ENCODE results near the gene EIF1. TPM values are rescaled to one million over a fixed set of nuclear protein-coding genes. Genes with fewer than 3 reads are reported as not detected.

Gene EIF1
- total and polyA plus RNA-seq, 2 donors (not counting 3 experiments of a cell fraction or from before 2014, with no cell fraction given), result 168 to 814 TPM

- DNase-seq (ENCODE audit: low read depth, low spot score), result no peak
- Histone ChIP-seq H3K36me3 (ENCODE audit: control insufficient read depth in 2 of 2, extremely low read depth in 1 of 2, insufficient read depth in 2 of 2, low read length in 2 of 2) (peaks cover 14 to 16% of the 10 kb centered on the region in 2 experiments), H4K20me1 (replicated peaks; ENCODE audit: control insufficient read depth, extremely low read depth, insufficient read depth, low read length) (peaks cover 11% of the 10 kb centered on the region), H3K9ac (replicated peaks; ENCODE audit: extremely low read depth, insufficient read depth, low read length) (no peak overlapping the region), H3K9me3 (replicated peaks; ENCODE audit: control insufficient read depth, insufficient read depth, low read length) (no peaks in the 10 kb centered on the region), H3K4me2 (ENCODE audit: insufficient read depth, low read length) (no peak overlapping the region), H3K79me2 (ENCODE audit: control insufficient read depth, insufficient read depth, low read length) (peaks cover 21% of the 10 kb centered on the region), H2AFZ (ENCODE audit: low read depth, low read length) (no peak overlapping the region), H3K9me1 (replicated peaks; ENCODE audit: control insufficient read depth, extremely low read depth, insufficient read depth, low read length) (no peaks in the 10 kb centered on the region), H3K4me1 (ENCODE audit: control insufficient read depth, extremely low read depth, insufficient read depth, low read length) (peaks cover 20% of the 10 kb centered on the region), H3K27ac (ENCODE audit: insufficient read depth, low read depth, low read length) (no peak overlapping the region), H3K27me3 (ENCODE audit: control insufficient read depth in 2 of 2, insufficient read depth in 2 of 2, low read length in 2 of 2) (peaks cover 0 to 3% of the 10 kb centered on the region in 2 experiments), H3K4me3 (replicated peaks in 1 of 3; ENCODE audit: insufficient read depth in 1 of 3, low read depth in 1 of 3, low read length in 3 of 3) (no peak overlapping the region)
- ChIA-PET POLR2A (no interaction called here), CTCF (no interaction called here)
- TF ChIP-seq MAX (IDR thresholded peaks at IDR 0.05; ENCODE audit: insufficient read depth, insufficient read length) (no peak), POLR2AphosphoS5 (IDR thresholded peaks at IDR 0.05; ENCODE audit: insufficient read depth, low read depth, low read length) (no peak), FOS (IDR thresholded peaks at IDR 0.05; ENCODE audit: borderline replicate concordance, insufficient read depth, low read length) (no peak), MYC (IDR thresholded peaks at IDR 0.05; ENCODE audit: low read depth, low read length) (no peak)
- intact Hi-C loops (cut with micrococcal nuclease), result no loop called here
- BruUV-seq (replicated peaks), result no TSS peak
- no peak for FAIRE-seq
- dilution Hi-C loops (cut with MboI; ENCODE audit: extremely low pct_ligation_motif_present, low sequenced_read_pairs), result no loop called here
These were observed 2.4 kb upstream of the EIF1 start for GRCh38 chr17:41686281-41686680.

GRCh38 chr17:41687828-41688640, 651 bp upstream of the EIF1 start:
- peak overlapping the region; percentile 89 for H3K27ac ChIP-seq (ENCODE audit: insufficient read depth, low read depth, low read length)
- no peaks in the 10 kb centered on the region for H3K9me1 ChIP-seq (replicated peaks; ENCODE audit: control insufficient read depth, extremely low read depth, insufficient read depth, low read length)
- peak overlapping the region; percentile 77 for H2AFZ ChIP-seq (ENCODE audit: low read depth, low read length)
- H3K79me2 ChIP-seq (ENCODE audit: control insufficient read depth, insufficient read depth, low read length), result peaks cover 21% of the 10 kb centered on the region
- peaks cover 29 to 30% of the 10 kb centered on the region in 2 experiments for H3K36me3 ChIP-seq (ENCODE audit: control insufficient read depth in 2 of 2, extremely low read depth in 1 of 2, insufficient read depth in 2 of 2, low read length in 2 of 2)
- CTCF ChIA-PET, result interaction anchor here (0.5 to 2.4 kb wide), 11 partner anchors 9 to 1283 kb away, joined by 3 to 28 read pairs (median 6); partner anchors contain the start of gene JUP
- dilution Hi-C loops (cut with MboI; ENCODE audit: extremely low pct_ligation_motif_present, low sequenced_read_pairs), result no loop called here
- H3K9ac ChIP-seq (replicated peaks; ENCODE audit: extremely low read depth, insufficient read depth, low read length), result peak overlapping the region; percentile 87
- peaks cover 20% of the 10 kb centered on the region for H3K4me1 ChIP-seq (ENCODE audit: control insufficient read depth, extremely low read depth, insufficient read depth, low read length)
- H3K27me3 ChIP-seq (ENCODE audit: control insufficient read depth in 2 of 2, insufficient read depth in 2 of 2, low read length in 2 of 2), result peaks cover 0 to 3% of the 10 kb centered on the region in 2 experiments
- no peak for TF ChIP-seq MAX (IDR thresholded peaks at IDR 0.05; ENCODE audit: insufficient read depth, insufficient read length)
- TF ChIP-seq CTCF (IDR thresholded peaks at IDR 0.05; ENCODE audit: extremely low read depth in 1 of 2, insufficient read depth in 1 of 2, low read depth in 1 of 2, low read length in 2 of 2), result peak; percentile 37 to 39
- peak; percentile 1 for TF ChIP-seq POLR2A (IDR thresholded peaks at IDR 0.05; ENCODE audit: low read depth, low read length)
- peak overlapping the region; percentile 43 to 86 (median 73) for H3K4me3 ChIP-seq (replicated peaks in 1 of 3; ENCODE audit: insufficient read depth in 1 of 3, low read depth in 1 of 3, low read length in 3 of 3)
- peak overlapping the region; percentile 100 for H3K4me2 ChIP-seq (ENCODE audit: insufficient read depth, low read length)
- DNase-seq (ENCODE audit: low read depth, low spot score) (no peak), FAIRE-seq (peak; percentile 26)
- H3K9me3 ChIP-seq (replicated peaks; ENCODE audit: control insufficient read depth, insufficient read depth, low read length), result no peaks in the 10 kb centered on the region
- H4K20me1 ChIP-seq (replicated peaks; ENCODE audit: control insufficient read depth, extremely low read depth, insufficient read depth, low read length), result peaks cover 11% of the 10 kb centered on the region
- POLR2A ChIA-PET, result interaction anchor here (0.6 to 2.3 kb wide), 24 partner anchors 8 to 1574 kb away, joined by 3 to 33 read pairs (median 4); partner anchors contain the start of genes JUP and TOP2A
- intact Hi-C loops (cut with micrococcal nuclease), result loop anchor here (1.0 kb wide), 2 partner anchors 9 to 21 kb away; no protein-coding TSS in a partner anchor
- TSS peak; percentile 83 for BruUV-seq (replicated peaks)

Measured in endothelial cell of umbilical vein (primary cell).